Activated CD4-positive, alpha-beta T cell treated with anti-CD3 and anti-CD28 coated beads for 36 hours (primary cell): ENCODE measurements around the gene FMC1. TPM values are rescaled to one million over a fixed set of nuclear protein-coding genes. Genes with fewer than 3 reads are reported as not detected.
A peak's percentile ranks its signal among the peaks of the same experiment; 100 is the strongest.
"Not testable (repeated sequence)": the region's sequence is repeated elsewhere in the genome, so short reads cannot be mapped to it uniquely, and the experiment has no call there.

Experiments
- ATAC-seq: fragments of 200-7000 bp; cut with Tn5 transposase; one replicate; pipeline ENCODE4 v1.10.0; 2021; ENCODE audit warnings: mild to moderate bottlenecking, moderate library complexity
- CTCF ChIA-PET: fragments of 350-600 bp; sonication (Branson Sonifier 250); formaldehyde crosslinking; loops from one replicate; lab custom pipeline; 2021; ENCODE audit warnings: antibody characterized with exemption; lab: Charles Lee
- POLR2A ChIA-PET: fragments of 350-600 bp; sonication (Branson Sonifier 250); formaldehyde crosslinking; loops from one replicate; lab custom pipeline; 2021; ENCODE audit warnings: antibody characterized with exemption, inconsistent platforms; lab: Charles Lee
- DNase-seq: peaks from one replicate; pipeline ENCODE4 v3.0.0-alpha.2; 2020
- H3K27ac Mint-ChIP-seq: one replicate; pipeline ENCODE4 v1.8.0; 2021; ENCODE audit warnings: mixed read lengths
- H3K27me3 Mint-ChIP-seq: one replicate; pipeline ENCODE4 v1.8.0; 2021; ENCODE audit warnings: mixed read lengths
- H3K36me3 Mint-ChIP-seq: one replicate; pipeline ENCODE4 v1.8.0; 2021; ENCODE audit warnings: low read depth, mixed read lengths
- H3K4me1 Mint-ChIP-seq: one replicate; pipeline ENCODE4 v1.8.0; 2021; ENCODE audit warnings: mixed read lengths
- H3K4me3 Mint-ChIP-seq: one replicate; pipeline ENCODE4 v1.8.0; 2021; ENCODE audit warnings: mild to moderate bottlenecking, moderate library complexity, mixed read lengths
- H3K9me3 Mint-ChIP-seq: one replicate; pipeline ENCODE4 v1.8.0; 2021; ENCODE audit warnings: low read depth, mixed read lengths
- intact Hi-C, 2 experiments: fragments of 100-400 bp; cut with DNase I in 1 of 2; cut with micrococcal nuclease in 1 of 2; formaldehyde crosslinking; loops; one replicate each; pipeline versions ENCODE4 v1.14.2 to v1.15.1; 2022 to 2024; cut with DNase I, micrococcal nuclease
- total RNA-seq, 2 experiments: library from RNA; stranded (reverse); gene quantifications; one replicate each; pipeline ENCODE4 v1.2.3, GENCODE V29; 2021

Gene FMC1
- total RNA-seq, 2 experiments from 2014 or later: 1.7 to 7.8 TPM

DNA sequence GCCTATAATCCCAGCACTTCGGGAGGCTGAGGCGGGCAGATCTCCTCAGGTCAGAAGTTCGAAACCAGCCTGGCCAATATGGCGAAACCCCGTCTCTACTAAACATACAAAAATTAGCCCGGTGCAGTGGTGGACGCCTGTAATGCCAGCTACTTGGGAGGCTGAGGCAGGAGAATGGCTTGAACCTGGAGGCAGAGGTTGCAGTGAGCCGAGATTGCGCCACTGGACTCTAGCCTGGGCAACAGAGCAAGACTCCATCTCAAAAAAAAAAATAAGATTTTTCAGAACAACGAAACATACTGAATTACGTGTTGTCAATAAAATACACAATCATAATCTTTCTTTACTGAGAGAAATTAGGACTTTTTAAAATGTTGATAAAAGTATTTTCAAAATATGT is 16.4 kb upstream of the FMC1 start:
- ATAC-seq, H3K36me3 Mint-ChIP-seq, H3K27me3 Mint-ChIP-seq, DNase-seq, H3K4me1 Mint-ChIP-seq, H3K9me3 Mint-ChIP-seq, H3K4me3 Mint-ChIP-seq, POLR2A ChIA-PET, H3K27ac Mint-ChIP-seq, intact Hi-C loops: not testable (repeated sequence)
- CTCF ChIA-PET: interaction anchor here (0.9 kb wide), 1 partner anchor 22 kb away, joined by 3 read pairs; no protein-coding TSS in a partner anchor

GRCh38 chr7:139328375-139328774 is 12.8 kb upstream of the FMC1 start:
- Mint-ChIP-seq H3K27ac (no peak overlapping the region), H3K27me3 (no peaks in the 10 kb centered on the region), H3K4me3 (no peak overlapping the region), H3K4me1 (peaks cover 13% of the 10 kb centered on the region), H3K36me3 (no peaks in the 10 kb centered on the region), H3K9me3 (no peaks in the 10 kb centered on the region)
- POLR2A ChIA-PET: interaction anchor here (0.6 to 0.7 kb wide), 2 partner anchors 9 to 11 kb away, joined by 7 to 9 read pairs; no protein-coding TSS in a partner anchor
- CTCF ChIA-PET: interaction anchor here (0.7 to 1.2 kb wide), 4 partner anchors 11 to 996 kb away, joined by 3 to 5 read pairs (median 4); no protein-coding TSS in a partner anchor
- ATAC-seq (no peak), DNase-seq (no peak)
- intact Hi-C loops: no loop called here

- Mint-ChIP-seq H3K27ac (no peak overlapping the region), H3K4me1 (peaks cover 13% of the 10 kb centered on the region), H3K9me3 (no peaks in the 10 kb centered on the region), H3K27me3 (no peaks in the 10 kb centered on the region), H3K36me3 (no peaks in the 10 kb centered on the region), H3K4me3 (no peak overlapping the region)
- ATAC-seq (no peak), DNase-seq (no peak)
- intact Hi-C loops: no loop called here
- CTCF ChIA-PET: interaction anchor here (1.0 to 1.2 kb wide), 2 partner anchors 10 to 311 kb away, joined by 5 read pairs; no protein-coding TSS in a partner anchor
- POLR2A ChIA-PET: no interaction called here
These were observed 12.0 kb upstream of the FMC1 start for GRCh38 chr7:139329119-139329518.

DNA sequence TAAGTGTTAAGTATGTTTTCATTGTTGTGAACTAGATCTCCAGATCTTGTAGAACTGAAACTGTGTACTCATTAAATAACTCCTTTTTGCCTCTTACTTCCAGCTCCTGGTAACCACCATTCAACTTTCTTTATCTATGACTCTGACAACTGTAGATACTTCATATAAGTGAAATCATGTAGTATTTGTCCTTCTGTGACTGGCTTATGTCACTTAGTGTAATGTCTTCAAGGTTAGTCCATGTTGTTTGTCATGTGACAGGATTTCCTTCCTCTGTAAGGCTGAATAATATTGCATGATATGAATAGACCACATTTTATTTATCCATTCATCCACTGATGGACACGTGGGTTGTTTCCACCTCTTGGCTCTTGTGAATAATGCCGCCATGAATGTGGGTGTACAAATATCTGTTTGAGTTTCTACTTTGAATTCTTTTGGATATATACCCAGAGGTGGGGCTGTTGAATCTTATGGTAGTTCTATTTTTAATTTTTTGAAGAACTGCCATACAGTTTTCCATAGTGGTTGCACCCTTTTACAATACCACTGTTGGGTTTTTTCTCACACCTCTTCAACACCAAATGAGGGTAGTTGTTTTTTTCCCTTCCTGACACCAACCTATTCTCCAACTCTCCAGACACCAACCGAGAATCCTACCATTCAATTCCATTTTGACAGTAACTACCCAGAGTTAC is 10.7 kb upstream of the FMC1 start:
- H3K27ac Mint-ChIP-seq: peak overlapping the region; percentile 22
- POLR2A ChIA-PET: interaction anchor here (0.6 kb wide), 1 partner anchor 29 kb away, joined by 3 read pairs; the partner anchor contains the start of gene LUC7L2
- H3K27me3 Mint-ChIP-seq: no peaks in the 10 kb centered on the region
- peak; percentile 83 for ATAC-seq
- no peak for DNase-seq
- no peaks in the 10 kb centered on the region for H3K9me3 Mint-ChIP-seq
- H3K36me3 Mint-ChIP-seq: no peaks in the 10 kb centered on the region
- CTCF ChIA-PET: interaction anchor here (1.2 kb wide), 1 partner anchor 9 kb away, joined by 3 read pairs; no protein-coding TSS in a partner anchor
- H3K4me3 Mint-ChIP-seq: no peak overlapping the region
- peaks cover 13% of the 10 kb centered on the region for H3K4me1 Mint-ChIP-seq
- intact Hi-C loops: no loop called here

- ATAC-seq: no peak
- Mint-ChIP-seq H3K4me1 (peaks cover 13% of the 10 kb centered on the region), H3K4me3 (no peak overlapping the region), H3K27me3 (no peaks in the 10 kb centered on the region), H3K36me3 (no peaks in the 10 kb centered on the region), H3K9me3 (no peaks in the 10 kb centered on the region), H3K27ac (no peak overlapping the region)
- DNase-seq: no peak
- CTCF ChIA-PET: no interaction called here
- POLR2A ChIA-PET: interaction anchor here (1.1 kb wide), 1 partner anchor 27 kb away, joined by 3 read pairs; the partner anchor contains the start of gene LUC7L2
- intact Hi-C loops: no loop called here
These were observed 8.3 kb upstream of the FMC1 start for GRCh38 chr7:139332697-139333359.

DNA sequence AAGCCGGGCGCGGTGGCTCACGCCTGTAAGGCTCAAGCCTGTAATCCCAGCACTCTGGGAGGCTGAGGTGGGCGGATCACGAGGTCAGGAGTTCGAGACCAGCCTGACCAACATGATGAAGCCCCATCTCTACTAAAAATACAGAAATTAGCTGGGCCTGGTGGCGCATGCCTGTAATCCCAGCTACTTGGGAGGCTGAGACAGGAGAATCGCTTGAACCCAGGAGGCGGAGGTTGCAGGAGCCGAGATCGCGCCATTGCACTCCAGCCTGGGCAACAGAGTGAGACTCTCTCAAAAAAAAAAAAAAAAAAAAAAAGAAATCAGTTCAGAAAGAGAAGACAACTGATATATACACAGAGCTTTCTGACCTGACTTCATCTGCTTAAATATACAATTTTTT is 7.7 kb upstream of the FMC1 start:
- H3K27me3 Mint-ChIP-seq, H3K36me3 Mint-ChIP-seq, CTCF ChIA-PET, H3K4me3 Mint-ChIP-seq, intact Hi-C loops, H3K27ac Mint-ChIP-seq, H3K9me3 Mint-ChIP-seq, DNase-seq, ATAC-seq: not testable (repeated sequence)
- H3K4me1 Mint-ChIP-seq: peaks cover 13% of the 10 kb centered on the region
- POLR2A ChIA-PET: interaction anchor here (1.1 kb wide), 1 partner anchor 26 kb away, joined by 3 read pairs; the partner anchor contains the start of gene LUC7L2

DNA sequence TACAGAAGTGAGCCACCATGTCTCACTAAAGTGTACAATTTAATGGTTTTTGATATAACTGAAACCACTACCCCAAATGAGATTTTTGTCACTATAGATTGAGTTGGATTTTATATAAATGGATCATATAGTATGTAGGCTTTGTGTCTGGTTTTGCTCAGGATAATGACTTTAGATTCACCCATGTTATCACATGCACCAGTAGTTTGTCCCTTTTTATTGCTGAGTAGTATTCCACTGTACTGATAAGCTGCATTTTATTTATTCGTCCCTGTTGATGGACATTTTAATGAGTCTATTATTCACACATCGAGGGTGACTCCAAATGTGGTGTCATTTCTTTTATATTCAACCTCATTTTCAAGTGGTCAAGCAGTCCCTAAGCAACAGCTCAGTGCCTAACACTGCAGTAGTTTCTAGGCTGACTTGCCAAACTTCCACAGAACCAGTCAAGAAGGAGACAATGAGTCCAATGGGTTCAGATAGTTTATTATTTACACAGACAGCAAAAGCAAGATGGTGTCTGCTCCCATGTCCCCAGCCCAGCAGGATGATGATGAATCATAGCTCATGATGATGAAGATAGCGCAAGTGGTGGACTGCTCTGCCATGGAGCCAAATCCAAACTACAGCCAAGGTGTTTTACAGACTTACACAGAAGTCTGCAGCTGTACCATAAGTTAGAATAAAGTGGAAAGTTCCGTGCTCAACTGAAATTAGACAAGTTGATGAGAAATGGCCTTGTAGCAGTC is 6.6 kb upstream of the FMC1 start:
- intact Hi-C loops: no loop called here
- Mint-ChIP-seq H3K4me1 (peaks cover 17% of the 10 kb centered on the region), H3K9me3 (peaks cover 5% of the 10 kb centered on the region), H3K4me3 (no peak overlapping the region), H3K27ac (no peak overlapping the region), H3K27me3 (no peaks in the 10 kb centered on the region), H3K36me3 (peaks cover 4% of the 10 kb centered on the region)
- ChIA-PET POLR2A (no interaction called here), CTCF (interaction anchor here (1.0 to 2.3 kb wide), 2 partner anchors 9 to 14 kb away, joined by 3 to 9 read pairs; no protein-coding TSS in a partner anchor)
- DNase-seq (no peak), ATAC-seq (no peak)

DNA sequence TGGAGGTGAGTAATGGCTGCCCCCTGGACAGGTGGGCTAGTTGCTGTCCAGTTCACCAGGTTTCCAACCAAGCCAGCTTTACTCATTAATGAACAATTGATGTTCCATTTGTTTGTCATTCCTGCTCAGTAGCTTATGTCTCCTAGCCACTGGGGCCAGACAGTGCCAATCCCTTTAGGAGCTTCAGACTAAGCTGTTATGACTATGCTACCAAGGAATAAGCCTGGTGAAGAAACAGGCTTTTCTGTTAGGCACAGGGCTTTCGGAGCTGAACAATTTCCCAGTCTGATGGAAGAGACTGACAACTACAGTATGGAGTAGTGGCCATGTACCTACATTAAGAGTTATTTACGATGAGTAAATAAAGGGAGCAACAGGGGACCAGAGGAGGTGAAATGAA is 2.1 kb upstream of the FMC1 start:
- POLR2A ChIA-PET: interaction anchor here (0.6 to 2.2 kb wide), 4 partner anchors 11 to 96 kb away, joined by 4 to 17 read pairs (median 6); partner anchors contain the start of gene LUC7L2
- DNase-seq (no peak), ATAC-seq (no peak)
- H3K9me3 Mint-ChIP-seq: peaks cover 6% of the 10 kb centered on the region
- peaks cover 18% of the 10 kb centered on the region for H3K36me3 Mint-ChIP-seq
- intact Hi-C loops: no loop called here
- peak overlapping the region; percentile 90 for H3K27ac Mint-ChIP-seq
- H3K27me3 Mint-ChIP-seq: peaks cover 2% of the 10 kb centered on the region
- peaks cover 23% of the 10 kb centered on the region for H3K4me1 Mint-ChIP-seq
- peak overlapping the region; percentile 97 for H3K4me3 Mint-ChIP-seq
- CTCF ChIA-PET: interaction anchor here (0.7 to 2.0 kb wide), 6 partner anchors 9 to 205 kb away, joined by 3 to 10 read pairs (median 4); partner anchors contain the start of gene LUC7L2

GRCh38 chr7:139339698-139340036 is 1.5 kb upstream of the FMC1 start:
- ATAC-seq (no peak), DNase-seq (no peak)
- Mint-ChIP-seq H3K27ac (peak overlapping the region; percentile 99), H3K9me3 (peaks cover 6% of the 10 kb centered on the region), H3K27me3 (peaks cover 2% of the 10 kb centered on the region), H3K4me1 (peaks cover 23% of the 10 kb centered on the region), H3K36me3 (peaks cover 18% of the 10 kb centered on the region), H3K4me3 (peak overlapping the region; percentile 97)
- POLR2A ChIA-PET: interaction anchor here (0.6 to 2.2 kb wide), 4 partner anchors 10 to 341 kb away, joined by 4 to 17 read pairs (median 5); partner anchors contain the start of gene LUC7L2
- intact Hi-C loops: loop anchor here (1.0 to 10.0 kb wide), 15 partner anchors 20 to 1575 kb away; partner anchors contain the start of genes KDM7A (in 2 of the 2), LUC7L2 (in 2 of the 2), ZC3HAV1 (in 2 of the 2) and PARP12 (in 1 of the 2)
- CTCF ChIA-PET: interaction anchor here (0.7 to 2.0 kb wide), 9 partner anchors 9 to 246 kb away, joined by 3 to 10 read pairs (median 3); partner anchors contain the start of gene LUC7L2

DNA sequence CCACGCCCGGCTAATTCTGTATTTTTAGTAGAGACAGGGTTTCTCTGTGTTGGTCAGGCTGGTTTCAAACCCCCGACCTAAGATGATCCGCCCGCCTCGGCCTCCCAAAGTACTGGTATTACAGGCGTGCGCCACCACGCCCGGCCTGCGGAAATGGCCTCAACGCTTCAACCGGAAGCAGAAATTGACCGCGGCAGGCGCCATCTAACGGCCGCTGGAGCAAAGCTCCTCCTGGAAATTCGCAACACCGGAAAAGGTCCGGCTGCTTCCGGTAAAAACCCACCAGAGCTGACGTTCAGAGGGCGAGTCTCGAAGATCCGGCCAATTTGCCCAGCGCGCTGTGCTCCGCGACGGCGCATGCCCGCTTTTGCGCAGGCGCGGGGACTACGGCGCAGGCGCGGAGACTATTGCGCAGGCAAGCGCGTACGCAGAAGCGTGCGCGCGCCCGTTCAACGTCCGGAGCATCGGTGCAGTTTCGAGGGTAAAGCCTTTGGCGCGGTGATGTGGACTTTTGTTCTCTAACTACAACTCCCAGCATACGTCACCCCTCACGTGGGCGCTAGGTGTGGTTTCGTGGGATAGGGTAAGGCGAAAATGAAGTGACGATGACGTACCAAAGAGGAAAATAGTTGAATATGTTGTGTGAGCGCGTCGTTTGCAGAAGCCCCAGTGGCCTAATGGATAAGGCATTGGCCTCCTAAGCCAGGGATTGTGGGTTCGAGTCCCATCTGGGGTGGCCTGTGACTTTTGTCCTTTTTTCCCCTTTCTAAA is 915 bp upstream of the FMC1 start:
- CTCF ChIA-PET: interaction anchor here (0.8 to 2.0 kb wide), 7 partner anchors 16 to 246 kb away, joined by 3 to 10 read pairs (median 3); partner anchors contain the start of gene LUC7L2
- Mint-ChIP-seq H3K27me3 (peaks cover 2% of the 10 kb centered on the region), H3K4me3 (peak overlapping the region; percentile 97), H3K4me1 (peaks cover 23% of the 10 kb centered on the region), H3K27ac (peak overlapping the region; percentile 99), H3K36me3 (peaks cover 20% of the 10 kb centered on the region), H3K9me3 (peaks cover 6% of the 10 kb centered on the region)
- intact Hi-C loops: loop anchor here (1.0 to 10.0 kb wide), 15 partner anchors 19 to 1575 kb away; partner anchors contain the start of genes KDM7A (in 2 of the 2), LUC7L2 (in 2 of the 2), ZC3HAV1 (in 2 of the 2) and PARP12 (in 1 of the 2)
- ATAC-seq (peak; percentile 79), DNase-seq (peak; percentile 99)
- POLR2A ChIA-PET: interaction anchor here (0.5 to 2.2 kb wide), 3 partner anchors 19 to 340 kb away, joined by 3 to 17 read pairs (median 5); partner anchors contain the start of gene LUC7L2
